GM18909 (cell line): ENCODE measurements around the gene SDR39U1.

Experiments
- ATAC-seq: cut with Tn5 transposase; IDR thresholded peaks from one replicate; pipeline ENCODE4 v1.9.1; 2021; ENCODE audit warnings: mild to moderate bottlenecking; ENCODE audit not compliant: unreplicated experiment, poor library complexity

SDR39U1 gene

DNA sequence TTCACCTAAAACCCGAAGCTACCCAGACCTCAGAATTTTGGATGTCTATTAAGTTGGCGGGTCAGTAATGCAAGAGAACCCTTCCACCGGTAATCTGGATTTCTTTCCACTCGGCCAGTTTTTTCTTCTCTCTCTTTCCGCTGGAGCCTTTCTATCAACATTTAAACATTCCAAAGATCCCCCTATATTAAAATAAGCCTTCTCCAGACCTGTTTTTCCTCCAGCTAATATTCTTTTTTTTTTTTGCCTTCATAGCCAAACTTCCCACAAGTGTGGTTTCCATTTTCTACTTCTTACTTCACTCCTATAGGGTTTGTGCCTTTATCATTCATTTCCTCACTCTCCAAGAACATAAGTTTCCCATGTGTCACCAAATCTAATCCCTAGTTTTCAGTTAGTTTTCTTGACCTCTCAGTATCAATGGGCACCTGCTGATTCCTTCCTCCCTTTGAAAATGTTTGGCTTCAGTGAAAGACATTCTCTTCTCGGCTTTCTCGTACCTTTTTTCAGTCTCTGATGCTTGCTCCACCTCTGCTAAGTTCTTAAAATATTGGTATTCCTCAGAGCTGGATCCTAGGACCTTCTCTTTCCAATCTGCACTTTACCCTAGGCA is 583 bp upstream of the SDR39U1 start:
- ATAC-seq, result no peak

DNA sequence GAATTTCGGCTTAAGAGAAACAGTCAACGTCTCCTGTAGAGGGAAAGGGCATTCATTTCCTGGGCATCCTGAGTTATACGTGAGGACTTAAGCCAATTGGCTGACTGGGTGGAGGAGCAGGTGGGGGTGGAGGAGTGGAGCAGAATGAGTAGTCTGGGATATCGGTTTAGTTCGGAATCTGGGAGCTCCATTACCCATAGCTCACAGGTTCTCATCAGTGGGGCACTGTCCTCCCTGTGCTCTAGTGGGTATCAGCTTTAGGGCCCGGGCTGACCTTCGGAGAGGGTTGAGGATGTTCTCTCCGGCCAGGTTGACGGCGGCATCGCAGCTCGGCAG is 704 bp downstream of the SDR39U1 start:
- ATAC-seq, result no peak

DNA sequence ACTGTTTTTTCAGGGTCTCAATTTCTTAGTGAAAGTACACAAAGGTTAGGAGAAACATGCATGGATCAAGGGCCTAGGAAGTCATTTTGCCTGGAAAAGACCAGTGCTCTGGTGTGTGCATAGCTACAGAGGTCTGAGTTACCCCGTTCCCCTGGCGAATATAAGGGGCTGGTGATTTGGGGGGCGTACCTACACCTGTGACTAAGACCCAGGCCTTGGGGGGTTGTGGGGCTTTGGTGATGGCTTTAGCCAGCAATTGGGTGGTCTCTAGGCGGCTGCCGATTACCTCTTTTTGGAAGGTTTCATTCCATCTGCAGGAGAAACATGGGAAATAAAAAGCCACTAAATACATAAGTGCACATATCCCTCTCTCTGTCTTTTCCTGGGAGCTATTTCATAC is 1.1 kb downstream of the SDR39U1 start:
- ATAC-seq, result no peak

DNA sequence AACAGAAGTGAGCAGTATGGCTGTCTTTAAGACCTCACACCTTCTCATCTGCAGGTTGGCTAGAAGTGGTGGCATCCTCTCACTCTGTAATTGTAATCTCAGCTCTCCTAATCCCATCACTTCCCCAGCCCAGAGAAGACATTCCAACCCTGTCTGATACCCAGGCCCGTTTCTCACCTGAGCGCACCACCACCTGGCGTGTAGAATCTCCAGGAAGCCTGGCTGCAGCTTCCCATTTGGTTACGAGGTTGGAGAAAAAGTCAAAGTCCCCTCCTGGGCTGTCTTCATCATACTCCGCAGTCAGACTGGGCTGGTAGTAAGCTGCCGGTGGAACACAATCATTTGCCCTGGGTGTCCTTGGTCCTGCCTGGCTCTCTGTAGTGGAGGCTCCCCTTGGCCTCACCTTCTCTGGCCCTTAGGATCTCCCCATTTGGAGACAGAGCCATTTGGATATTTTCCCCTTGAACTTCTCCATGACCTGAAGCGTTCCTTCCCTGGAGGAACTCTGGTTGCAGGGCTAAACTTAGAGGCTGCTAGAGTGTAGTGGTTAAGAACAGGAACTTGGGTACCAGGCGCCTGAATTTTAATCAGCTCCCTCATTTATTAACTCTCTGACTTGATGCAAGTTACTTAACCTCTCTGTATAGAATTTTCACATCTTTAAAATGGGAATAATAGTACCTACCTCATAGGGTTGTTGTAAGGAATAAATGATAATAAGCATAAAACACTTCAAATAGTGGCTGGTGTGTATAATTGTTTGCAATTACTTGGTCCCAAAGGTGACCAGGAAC is 1.8 kb downstream of the SDR39U1 start:
- no peak for ATAC-seq

DNA sequence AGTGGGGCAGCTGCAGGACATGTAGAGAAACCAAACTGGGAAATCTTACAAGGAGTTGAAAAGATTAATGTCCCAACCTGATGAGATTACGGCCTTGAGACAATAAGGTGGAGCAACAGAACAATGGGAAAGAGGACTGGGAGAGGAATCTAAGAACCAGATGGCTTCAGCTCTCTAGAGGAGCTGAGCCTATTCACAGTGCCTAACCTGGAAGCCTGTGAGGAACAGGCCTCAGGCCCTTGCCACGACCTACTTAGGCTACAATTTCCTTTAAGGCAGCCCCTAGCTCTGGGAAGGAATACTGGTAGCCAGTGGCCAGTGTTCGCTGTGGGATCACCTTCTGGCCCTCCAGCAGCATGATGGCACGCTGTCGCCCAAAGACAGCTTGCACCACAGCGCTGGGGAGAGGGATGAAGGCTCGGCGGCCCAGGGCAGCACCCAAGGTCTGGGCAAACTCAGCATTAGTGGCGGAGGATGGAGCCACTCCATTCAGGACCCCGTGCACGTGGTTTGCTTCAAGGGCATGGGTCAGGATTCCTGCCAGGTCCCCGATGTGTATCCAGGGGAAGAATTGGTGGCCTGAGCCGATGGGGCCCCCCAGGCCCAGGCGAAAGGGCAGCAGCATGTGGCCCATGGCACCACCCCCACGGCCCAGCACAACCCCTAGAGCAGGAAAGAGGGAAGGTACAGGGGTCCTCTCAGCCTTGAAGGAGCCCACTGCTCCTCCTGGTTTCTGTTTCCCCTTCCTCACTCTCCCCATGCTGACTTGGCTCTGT is 2.6 kb downstream of the SDR39U1 start:
- no peak for ATAC-seq

DNA sequence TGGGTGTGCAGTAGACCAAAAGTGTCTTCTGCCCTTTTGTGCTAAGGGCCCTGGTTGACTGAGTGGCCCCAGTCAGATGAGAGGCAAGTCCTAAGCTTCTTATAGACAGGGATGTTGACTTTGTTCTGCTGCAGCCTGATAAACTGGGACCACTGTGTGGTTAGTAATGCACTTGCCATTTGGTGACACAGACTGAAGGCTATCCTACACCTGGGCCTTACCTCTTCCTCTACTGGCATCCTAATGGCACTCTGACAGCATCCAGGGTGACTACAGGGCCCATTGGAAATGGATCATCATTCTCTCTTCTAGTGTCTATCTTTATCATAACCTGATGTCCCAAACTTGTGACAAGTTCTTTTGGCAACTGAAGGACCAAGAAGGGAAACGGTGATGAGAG is 3.3 kb downstream of the SDR39U1 start:
- no peak for ATAC-seq

DNA sequence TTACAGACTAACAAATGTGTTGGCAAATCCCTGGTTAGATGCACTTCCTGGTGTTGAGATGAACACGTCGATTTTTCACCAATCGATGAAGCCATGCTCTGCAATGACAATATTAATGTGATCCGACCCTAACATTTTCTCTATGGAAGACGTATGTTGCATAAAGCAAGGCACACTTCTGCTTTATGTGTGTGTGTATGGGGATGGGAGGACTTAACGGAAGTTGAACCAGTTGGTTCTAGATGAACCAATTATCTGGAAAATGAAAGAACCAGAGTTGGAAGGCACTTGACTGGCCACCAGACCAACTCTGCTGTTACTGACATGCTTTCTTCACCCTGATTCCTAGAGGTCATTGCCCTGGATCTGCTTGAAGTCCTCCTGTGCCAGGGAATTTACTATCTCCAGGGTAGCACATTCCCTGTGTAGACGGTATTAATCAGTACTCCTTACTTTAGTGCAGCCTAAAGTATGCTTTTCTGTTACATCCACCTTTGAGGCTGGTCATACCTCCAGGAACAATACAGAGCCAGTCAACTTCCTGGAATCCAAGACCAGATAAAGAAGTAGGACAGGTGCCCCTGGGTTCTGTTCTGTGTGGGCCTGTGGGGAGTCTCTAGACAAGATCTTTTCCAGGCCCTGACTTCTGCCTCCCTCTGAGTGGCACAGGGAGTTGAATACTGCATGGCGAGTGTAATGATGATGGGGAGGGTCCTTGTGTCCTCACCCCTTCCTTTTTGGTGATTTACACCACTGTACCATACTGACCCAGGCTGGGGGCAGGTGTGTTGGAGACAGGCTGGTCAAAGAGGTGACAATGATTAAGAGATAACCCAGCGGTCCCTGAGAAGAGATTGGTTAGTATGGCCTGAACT is 4.1 kb downstream of the SDR39U1 start:
- ATAC-seq, result no peak

DNA sequence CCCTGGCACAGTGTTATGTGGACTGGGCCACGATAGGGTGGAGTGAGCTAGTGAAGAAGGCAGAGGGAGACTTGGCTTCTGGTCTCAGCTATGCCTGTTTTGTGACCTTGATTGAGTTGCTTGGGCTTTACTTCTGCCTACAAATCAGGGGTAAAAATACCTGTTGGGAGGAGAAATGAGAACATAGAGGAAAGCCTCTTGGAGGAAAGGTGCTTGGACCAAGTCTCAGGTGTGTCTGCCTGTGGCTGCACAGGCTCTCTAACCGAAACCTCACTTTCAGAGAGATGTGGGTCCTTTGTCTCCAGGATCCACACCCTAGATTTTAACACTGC is 4.9 kb downstream of the SDR39U1 start:
- ATAC-seq, result no peak

DNA sequence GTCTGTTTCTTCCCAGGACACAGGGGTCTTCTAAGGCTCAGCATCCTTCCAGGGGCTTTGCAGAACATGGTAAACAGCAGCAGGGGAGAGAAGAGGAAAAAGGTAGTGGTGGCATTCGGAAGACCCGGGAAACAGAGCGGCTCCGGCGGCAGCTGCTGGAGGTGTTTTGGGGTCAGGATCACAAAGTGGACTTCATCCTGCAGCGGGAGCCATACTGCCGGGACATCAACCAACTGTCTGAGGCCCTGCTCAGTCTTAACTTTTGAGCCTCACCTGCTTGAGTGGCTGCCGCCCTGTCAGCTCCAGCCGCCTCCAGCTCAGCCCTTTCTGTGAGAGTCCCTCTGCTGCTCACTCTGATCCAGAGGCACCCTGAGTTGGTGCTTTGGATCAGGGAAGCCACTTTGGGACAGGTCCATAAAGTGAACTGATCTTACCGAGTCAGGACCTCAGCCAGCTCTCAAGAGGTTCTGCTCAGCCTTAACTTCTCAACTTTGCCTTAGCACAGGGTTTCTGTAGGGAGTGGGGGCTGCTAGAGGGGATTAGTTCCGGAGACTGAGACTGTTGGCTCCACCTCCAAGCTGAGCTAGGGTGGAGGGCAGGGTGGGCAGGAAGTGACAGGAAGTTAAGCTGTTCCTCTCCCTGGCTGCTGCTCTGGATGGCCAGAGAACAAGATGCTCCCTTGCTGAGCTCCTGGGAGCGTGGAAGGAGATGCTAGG is 5.4 kb downstream of the SDR39U1 start:
- ATAC-seq, result no peak

DNA sequence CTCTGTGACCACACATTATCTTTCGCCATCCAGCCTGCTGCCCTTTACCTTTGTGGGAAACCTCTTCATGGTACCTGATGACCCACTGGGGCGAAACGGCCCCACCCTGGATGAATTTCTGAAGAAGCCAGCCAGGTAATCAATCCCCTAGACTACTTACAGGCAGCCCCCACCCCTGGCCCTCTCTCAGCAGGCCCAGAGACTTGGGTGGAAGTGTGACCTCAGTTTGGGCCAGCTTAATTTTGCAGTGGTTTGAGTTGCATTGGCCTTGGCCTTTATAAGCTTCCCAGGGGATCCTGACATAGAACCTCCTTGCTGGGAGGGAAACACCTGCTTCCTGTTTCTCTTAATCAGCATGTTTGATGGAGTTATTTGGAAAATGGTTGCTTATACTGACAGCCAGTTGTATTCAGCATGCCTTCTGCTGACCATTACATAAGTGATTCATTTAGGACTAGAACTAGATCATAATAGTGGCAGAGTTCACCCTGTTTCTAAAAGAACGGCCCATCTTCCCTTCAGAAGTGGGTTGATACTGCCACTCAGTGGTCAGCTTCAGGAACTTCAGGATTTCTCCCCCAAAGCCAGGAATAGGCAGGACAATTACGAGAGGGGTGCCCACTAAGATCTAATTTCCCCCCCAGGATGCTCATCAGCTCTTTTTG is 6.1 kb downstream of the SDR39U1 start:
- peak; percentile 50 for ATAC-seq

DNA sequence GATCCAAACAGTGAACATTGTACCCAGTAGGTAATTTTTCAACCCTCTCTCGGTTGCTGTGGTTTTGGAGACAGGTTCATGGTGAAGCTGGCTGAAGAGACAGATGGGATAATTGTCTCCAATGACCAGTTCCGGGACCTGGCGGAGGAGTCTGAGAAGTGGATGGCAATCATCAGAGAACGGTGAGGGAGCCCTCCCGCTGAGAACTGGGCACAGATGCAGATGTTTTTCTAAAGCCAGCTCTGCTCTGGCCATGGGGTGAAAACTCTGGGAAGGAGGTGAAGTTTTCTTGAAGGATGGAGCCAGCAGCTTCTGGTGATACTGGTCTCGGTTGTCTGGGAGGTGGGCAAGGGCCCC is 6.6 kb downstream of the SDR39U1 start:
- ATAC-seq, result no peak

DNA sequence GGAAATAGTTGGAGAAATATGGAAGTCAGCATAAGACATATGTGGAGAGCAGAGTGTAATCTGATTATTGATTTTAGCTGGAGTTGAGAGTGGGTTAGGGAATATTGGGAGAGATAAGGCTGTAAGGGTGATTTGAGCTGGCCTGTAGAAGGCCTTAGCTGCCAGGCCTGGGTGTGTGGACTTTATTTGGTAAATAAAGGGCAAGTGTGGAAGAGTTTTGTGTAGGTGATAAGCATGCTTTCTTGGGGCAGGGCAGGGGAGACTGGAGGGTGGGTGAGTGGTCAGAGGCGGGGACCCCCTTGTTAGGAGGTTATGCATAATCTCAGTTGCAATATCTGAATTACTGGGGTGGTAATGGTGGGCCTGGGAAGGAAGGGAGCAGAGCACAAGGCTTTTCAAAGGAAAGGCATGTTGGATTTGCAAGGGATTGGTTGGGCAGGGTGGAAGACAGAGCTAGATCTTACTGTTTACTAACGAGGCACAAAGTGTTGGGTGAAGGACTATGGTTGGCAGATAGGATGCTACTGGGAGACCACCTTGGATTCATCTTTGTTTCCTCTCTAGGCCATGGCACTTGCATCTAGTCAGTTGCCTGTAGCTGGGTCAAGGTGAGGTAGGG is 7.3 kb downstream of the SDR39U1 start:
- ATAC-seq, result no peak

DNA sequence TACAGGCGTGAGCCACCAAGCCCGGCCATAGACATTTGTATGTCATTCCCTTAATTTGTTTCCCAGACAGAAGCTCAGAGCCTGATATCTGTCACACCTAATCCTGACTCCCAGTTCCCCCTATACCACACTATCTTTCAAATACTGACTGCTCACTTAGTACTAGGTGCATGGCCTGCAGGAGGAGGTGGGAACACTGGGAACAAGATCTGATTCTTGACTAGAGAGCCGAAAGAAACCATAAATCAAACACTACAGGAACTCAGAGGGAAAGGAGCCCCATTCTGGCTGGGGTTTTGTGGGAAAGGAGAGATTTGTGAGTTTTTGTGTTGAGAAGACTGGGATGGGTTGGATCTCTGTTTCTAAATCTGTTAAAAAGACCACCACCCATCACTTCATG is 7.9 kb downstream of the SDR39U1 start:
- no peak for ATAC-seq

DNA sequence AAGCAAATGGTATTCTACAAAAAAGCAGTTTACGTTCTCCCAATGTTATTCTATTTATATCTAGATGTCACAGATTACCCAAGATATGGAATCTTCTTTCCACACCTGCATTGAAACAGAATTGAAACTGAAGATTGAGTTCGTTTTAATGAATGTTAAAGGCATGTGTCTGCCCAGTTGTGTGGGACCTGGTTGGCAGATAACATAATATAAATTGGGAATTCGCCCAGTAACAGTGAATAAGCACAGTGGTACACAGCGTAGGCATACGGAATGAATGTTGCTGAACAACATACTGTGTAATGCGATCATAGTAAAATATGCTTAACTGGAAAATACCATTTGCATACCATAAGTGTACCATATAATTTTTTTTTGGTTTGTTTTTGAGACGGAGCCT is 8.5 kb downstream of the SDR39U1 start:
- ATAC-seq, result no peak

DNA sequence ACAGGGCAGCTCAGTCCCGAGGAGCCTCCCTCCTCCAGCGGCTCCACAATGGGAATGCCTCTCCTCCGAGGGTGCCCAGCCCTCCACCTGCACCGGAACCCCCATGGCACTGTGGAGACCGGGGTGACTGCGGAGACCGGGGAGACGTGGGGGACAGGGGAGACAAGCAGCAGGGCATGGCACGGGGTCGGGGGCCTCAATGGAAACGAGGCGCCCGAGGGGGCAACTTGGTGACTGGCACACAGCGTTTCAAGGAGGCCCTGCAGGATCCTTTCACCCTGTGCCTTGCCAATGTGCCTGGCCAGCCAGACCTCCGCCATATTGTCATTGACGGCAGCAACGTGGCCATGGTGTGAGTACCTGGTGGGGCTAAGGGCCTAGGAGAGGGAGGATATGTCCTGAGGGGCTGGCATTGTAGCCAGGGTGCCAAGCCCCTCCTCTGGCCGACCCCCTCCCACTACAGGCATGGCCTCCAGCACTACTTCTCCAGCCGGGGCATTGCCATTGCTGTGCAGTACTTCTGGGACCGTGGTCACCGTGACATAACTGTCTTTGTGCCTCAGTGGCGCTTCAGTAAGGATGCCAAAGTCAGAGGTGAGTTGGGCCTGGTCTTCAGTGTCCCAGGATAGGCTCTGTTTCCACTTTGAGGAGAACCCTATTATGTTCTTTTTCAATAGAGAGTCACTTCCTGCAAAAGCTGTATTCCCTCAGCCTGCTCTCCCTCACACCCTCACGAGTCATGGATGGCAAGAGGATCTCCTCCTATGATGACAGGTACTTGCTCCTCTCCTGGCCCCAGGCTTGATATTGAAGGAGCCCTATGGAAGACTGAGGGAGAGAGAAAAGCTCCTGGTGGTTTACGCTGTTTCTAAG is 10.1 kb downstream of the SDR39U1 start:
- no peak for ATAC-seq

DNA sequence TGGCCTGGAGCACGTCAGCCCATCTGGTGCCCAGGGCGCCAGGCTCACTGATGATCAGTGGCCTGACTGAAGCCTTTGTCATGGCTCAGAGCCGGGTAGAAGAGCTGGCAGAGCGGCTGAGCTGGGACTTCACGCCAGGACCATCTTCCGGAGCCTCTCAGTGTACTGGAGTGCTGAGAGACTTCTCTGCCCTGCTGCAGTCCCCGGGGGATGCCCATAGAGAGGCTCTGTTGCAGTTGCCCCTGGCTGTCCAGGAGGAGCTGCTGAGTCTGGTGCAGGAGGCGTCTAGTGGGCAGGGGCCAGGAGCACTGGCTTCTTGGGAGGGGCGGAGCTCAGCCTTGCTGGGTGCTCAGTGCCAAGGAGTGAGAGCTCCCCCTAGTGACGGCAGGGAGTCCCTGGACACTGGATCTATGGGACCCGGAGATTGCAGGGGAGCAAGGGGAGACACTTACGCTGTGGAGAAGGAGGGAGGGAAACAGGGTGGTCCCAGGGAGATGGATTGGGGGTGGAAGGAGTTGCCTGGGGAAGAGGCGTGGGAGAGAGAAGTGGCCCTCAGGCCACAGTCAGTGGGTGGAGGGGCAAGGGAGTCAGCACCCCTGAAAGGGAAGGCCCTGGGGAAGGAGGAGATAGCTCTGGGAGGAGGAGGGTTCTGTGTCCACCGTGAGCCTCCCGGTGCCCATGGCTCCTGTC is 10.9 kb downstream of the SDR39U1 start:
- peak; percentile 49 for ATAC-seq

DNA sequence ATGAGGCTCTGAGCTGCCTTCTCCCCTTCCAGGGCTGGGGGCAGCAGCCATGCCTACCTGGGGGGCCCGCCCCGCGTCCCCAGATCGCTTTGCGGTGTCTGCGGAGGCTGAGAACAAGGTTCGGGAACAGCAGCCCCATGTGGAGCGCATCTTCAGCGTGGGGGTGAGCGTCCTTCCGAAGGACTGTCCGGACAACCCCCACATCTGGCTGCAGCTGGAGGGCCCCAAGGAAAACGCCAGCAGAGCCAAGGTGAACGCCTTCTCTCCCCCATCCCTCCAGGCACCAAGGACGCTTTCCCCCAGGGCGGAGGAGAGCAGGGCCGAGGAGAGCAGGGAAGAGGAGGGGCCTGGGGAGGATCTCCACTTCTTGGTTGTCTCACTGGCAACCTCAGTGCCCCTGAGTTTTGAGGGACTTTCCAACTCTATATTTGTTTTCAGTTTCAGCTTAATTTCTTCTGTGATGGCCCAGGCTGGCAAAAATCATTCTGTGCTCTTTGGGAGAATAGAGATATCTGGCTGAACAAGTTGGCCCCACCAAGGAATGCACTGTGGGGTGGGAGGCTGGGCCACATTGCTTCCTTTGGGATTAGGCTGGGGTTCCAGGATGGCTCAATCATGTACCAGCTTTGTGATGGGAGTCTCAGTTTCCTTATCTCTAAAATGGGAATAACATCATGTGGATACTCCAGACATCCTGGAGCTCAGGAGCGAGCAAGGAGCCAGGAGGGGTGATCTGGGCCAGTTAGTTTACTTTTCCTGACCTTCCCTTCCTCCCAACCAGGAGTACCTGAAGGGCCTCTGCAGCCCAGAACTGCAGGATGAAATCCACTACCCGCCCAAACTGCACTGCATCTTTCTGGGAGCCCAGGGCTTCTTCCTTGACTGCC is 11.7 kb downstream of the SDR39U1 start:
- peak; percentile 43 for ATAC-seq
